NK-92 treated with Interleukin-12 subunit alpha and Interleukin-12 subunit beta, amount 100 ng/mL, for 24 hours (cell line): ENCODE results near the gene PCDHGB7.
"Not testable (repeated sequence)": the region's sequence is repeated elsewhere in the genome, so short reads cannot be mapped to it uniquely, and the experiment has no call there.

Experiments
- DNase-seq: peaks from one replicate; lab custom pipeline; 2025; lab: John Stamatoyannopoulos, UW

Gene PCDHGB7

GRCh38 chr5:141417494-141418172, at the start of gene PCDHGB7:
Gene PCDHGB7, plus strand, starts transcription at chr5:141417677. Its CDS starts 183 bp downstream, at chr5:141417860.
- DNase-seq = not testable (repeated sequence)

- DNase-seq = no peak
Observed at GRCh38 chr5:141369994-141370848, 47.3 kb upstream of the PCDHGB7 start, which contains the start of gene PCDHGB3. Gene PCDHGB3, plus strand, starts transcription at chr5:141370242. Its CDS starts 153 bp downstream, at chr5:141370395.

GRCh38 chr5:141371572-141372475, 45.7 kb upstream of the PCDHGB7 start:
- no peak for DNase-seq

DNA sequence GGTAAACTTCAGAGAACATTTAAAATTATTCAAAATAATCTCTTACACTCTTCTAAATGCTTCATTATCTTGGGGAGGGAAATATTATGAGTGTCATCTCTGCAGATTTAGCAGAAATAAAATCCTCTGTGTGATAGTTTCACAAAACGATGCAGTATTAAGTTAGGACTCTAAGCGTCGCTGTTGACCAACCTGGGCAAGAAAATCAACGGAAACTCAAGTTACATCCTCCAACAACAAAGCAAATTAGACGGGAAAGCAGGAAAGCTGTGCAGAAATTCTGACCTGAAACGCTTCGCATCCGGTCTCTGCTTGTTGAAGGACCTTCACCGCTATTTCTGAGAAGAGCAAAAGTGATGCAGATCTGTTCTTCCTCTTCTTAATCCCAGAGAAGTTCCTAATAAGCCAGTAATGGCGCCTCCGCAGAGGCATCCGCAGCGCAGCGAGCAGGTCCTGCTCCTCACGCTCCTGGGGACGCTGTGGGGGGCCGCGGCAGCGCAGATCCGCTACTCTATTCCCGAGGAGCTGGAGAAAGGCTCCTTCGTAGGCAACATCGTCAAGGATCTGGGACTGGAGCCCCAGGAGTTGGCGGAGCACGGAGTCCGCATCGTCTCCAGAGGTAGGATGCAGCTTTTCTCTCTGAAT, 43.7 kb upstream of the PCDHGB7 start, which contains the start of gene PCDHGA6:
PCDHGA6 (plus strand) TSS at position 219 of the 645 bp plus-strand sequence; CDS start at position 412, 193 bp downstream.
- no peak for DNase-seq

DNA sequence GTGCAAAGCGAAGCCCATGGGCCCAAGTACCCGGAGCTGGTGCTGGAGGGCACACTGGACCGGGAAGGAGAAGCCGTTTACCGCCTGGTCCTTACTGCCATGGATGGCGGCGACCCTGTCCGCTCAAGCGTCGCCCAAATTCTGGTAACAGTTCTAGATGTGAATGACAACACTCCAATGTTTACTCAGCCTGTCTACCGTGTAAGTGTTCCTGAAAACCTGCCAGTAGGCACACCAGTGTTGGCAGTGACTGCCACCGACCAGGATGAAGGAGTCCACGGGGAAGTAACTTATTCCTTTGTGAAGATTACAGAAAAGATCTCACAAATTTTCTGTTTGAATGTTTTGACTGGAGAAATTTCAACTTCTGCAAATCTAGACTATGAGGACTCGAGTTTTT, 42.9 kb upstream of the PCDHGB7 start:
- no peak for DNase-seq

GRCh38 chr5:141375444-141376155, 41.9 kb upstream of the PCDHGB7 start:
- DNase-seq = not testable (repeated sequence)

GRCh38 chr5:141382469-141383294, 34.8 kb upstream of the PCDHGB7 start, which contains the start of gene PCDHGA7:
Gene PCDHGA7, plus strand, starts transcription at chr5:141382742. Its CDS starts 158 bp downstream, at chr5:141382900.
- no peak for DNase-seq

DNA sequence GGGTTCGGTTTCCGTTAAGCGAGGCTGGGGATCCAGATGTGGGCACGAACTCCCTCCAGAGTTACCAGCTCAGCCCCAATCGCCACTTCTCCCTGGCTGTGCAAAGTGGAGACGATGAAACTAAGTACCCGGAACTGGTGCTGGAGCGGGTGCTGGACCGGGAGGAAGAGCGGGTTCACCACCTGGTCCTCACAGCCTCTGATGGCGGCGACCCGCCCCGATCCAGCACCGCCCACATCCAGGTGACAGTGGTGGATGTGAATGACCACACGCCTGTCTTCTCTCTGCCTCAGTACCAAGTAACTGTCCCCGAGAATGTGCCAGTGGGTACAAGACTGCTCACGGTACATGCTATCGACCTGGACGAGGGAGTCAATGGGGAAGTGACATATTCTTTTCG, 34.1 kb upstream of the PCDHGB7 start:
- no peak for DNase-seq

- no peak for DNase-seq
Observed at GRCh38 chr5:141384471-141385267, 32.8 kb upstream of the PCDHGB7 start.

DNA sequence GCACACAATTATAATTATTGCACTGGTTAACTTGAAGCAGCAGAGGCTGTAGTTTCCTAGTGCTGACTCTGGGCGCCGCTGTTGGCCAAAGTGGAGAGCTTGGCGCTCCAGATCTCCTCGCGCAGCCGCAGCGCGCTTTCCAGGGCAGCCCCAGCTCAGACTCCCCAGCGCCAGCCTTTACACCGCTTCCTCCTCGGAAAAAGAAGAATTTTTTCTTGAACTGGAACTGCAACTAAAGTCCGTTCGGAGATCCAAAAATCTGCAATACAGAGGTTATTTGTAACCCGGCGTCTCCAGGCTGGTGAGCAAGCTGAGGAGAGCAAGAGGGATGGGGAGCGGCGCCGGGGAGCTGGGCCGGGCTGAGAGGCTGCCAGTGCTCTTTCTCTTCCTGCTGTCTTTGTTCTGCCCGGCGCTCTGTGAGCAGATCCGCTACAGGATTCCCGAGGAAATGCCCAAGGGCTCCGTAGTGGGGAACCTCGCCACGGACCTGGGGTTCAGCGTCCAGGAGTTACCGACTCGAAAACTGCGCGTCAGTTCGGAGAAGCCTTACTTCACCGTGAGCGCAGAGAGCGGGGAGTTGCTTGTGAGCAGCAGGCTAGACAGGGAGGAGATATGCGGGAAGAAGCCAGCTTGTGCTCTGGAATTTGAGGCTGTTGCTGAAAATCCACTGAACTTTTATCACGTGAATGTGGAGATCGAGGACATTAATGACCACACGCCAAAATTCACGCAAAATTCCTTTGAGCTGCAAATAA, 29.7 kb upstream of the PCDHGB7 start, which contains the start of gene PCDHGB4:
PCDHGB4 (plus strand) TSS at position 142 of the 755 bp plus-strand sequence; CDS start at position 329, 187 bp downstream.
- DNase-seq = not testable (repeated sequence)

GRCh38 chr5:141388661-141389060, 28.8 kb upstream of the PCDHGB7 start:
- no peak for DNase-seq

GRCh38 chr5:141389153-141390042, 28.1 kb upstream of the PCDHGB7 start:
- no peak for DNase-seq

- no peak for DNase-seq
Observed at GRCh38 chr5:141392429-141393198, 24.9 kb upstream of the PCDHGB7 start, which contains the start of gene PCDHGA8. Gene PCDHGA8, plus strand, starts transcription at chr5:141392633. Its CDS starts 181 bp downstream, at chr5:141392814.

GRCh38 chr5:141393267-141393666, 24.2 kb upstream of the PCDHGB7 start:
- DNase-seq = no peak

DNA sequence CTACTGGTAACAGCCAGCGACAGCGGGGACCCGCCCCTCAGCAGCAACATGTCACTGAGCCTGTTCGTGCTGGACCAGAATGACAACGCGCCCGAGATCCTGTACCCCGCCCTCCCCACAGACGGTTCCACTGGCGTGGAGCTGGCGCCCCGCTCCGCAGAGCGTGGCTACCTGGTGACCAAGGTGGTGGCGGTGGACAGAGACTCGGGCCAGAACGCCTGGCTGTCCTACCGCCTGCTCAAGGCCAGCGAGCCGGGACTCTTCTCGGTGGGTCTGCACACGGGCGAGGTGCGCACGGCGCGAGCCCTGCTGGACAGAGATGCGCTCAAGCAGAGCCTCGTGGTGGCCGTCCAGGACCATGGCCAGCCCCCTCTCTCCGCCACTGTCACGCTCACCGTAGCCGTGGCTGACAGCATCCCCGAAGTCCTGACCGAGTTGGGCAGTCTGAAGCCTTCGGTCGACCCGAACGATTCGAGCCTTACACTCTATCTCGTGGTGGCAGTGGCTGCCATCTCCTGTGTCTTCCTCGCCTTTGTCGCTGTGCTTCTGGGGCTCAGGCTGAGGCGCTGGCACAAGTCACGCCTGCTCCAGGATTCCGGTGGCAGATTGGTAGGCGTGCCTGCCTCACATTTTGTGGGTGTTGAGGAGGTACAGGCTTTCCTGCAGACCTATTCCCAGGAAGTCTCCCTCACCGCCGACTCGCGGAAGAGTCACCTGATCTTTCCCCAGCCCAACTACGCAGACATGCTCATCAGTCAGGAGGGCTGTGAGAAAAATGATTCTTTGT, 22.9 kb upstream of the PCDHGB7 start:
- not testable (repeated sequence) for DNase-seq
